HG03558 (cell line): Measurements from ENCODE around the gene MCOLN1.

Experiments
- ATAC-seq: cut with Tn5 transposase; IDR thresholded peaks from one replicate; pipeline ENCODE4 v1.9.1; 2021; ENCODE audit warnings: moderate number of reproducible peaks; ENCODE audit not compliant: unreplicated experiment; ENCODE audit errors: extremely low read depth

The MCOLN1 gene

GRCh38 chr19:7500811-7501450 lies 21.5 kb upstream of the MCOLN1 start:
- ATAC-seq = no peak

GRCh38 chr19:7502552-7502951 lies 19.9 kb upstream of the MCOLN1 start:
- no peak for ATAC-seq

GRCh38 chr19:7504684-7505083 lies 17.7 kb upstream of the MCOLN1 start:
- no peak for ATAC-seq

- no peak for ATAC-seq
These were observed 17.1 kb upstream of the MCOLN1 start for GRCh38 chr19:7505288-7505681.

GRCh38 chr19:7505682-7506384 lies 16.6 kb upstream of the MCOLN1 start:
- no peak for ATAC-seq

GRCh38 chr19:7506385-7507328 lies 15.8 kb upstream of the MCOLN1 start:
- no peak for ATAC-seq

- no peak for ATAC-seq
These were observed 14.5 kb upstream of the MCOLN1 start for GRCh38 chr19:7507884-7508283.

GRCh38 chr19:7509625-7510024 lies 12.8 kb upstream of the MCOLN1 start:
- no peak for ATAC-seq

- no peak for ATAC-seq
These were observed 10.0 kb upstream of the MCOLN1 start for GRCh38 chr19:7512400-7512851.

- ATAC-seq = no peak
These were observed 8.4 kb upstream of the MCOLN1 start for GRCh38 chr19:7513809-7514642.

GRCh38 chr19:7515110-7515644 lies 7.2 kb upstream of the MCOLN1 start:
- no peak for ATAC-seq

- ATAC-seq = no peak
These were observed 6.7 kb upstream of the MCOLN1 start, which contains the start of gene ZNF358 for GRCh38 chr19:7515645-7516151. Gene ZNF358 (plus strand): TSS chr19:7516103. CDS start chr19:7519243, 3,140 bp downstream.

GRCh38 chr19:7516333-7516732 lies 6.1 kb upstream of the MCOLN1 start:
- no peak for ATAC-seq

- ATAC-seq = no peak
These were observed 5.5 kb upstream of the MCOLN1 start for GRCh38 chr19:7516878-7517277.

- no peak for ATAC-seq
These were observed 2.9 kb upstream of the MCOLN1 start for GRCh38 chr19:7519361-7520130.

GRCh38 chr19:7520131-7521051 lies 2.0 kb upstream of the MCOLN1 start:
- no peak for ATAC-seq

- ATAC-seq = no peak
These were observed 813 bp upstream of the MCOLN1 start for GRCh38 chr19:7521551-7522071.
